Ectodermal cell (in vitro differentiated cells): ENCODE results near the gene LKAAEAR1.
"Not testable (repeated sequence)": the region's sequence is repeated elsewhere in the genome, so short reads cannot be mapped to it uniquely, and the experiment has no call there.

Experiments used
- H3K27ac ChIP-seq: 2 replicates; pipeline ENCODE4 v1.7.0; 2013; ENCODE audit warnings: mild to moderate bottlenecking, low read depth, low read length; ENCODE audit not compliant: insufficient read depth, poor library complexity, severe bottlenecking
- H3K27me3 ChIP-seq: 2 replicates; pipeline ENCODE4 v1.7.0; 2013; ENCODE audit warnings: mild to moderate bottlenecking, low read length; ENCODE audit not compliant: insufficient read depth, control insufficient read depth, poor library complexity, severe bottlenecking
- H3K36me3 ChIP-seq: one replicate; pipeline ENCODE4 v1.7.0; 2013; ENCODE audit warnings: low read length; ENCODE audit not compliant: control insufficient read depth, insufficient read depth
- H3K4me1 ChIP-seq: one replicate; pipeline ENCODE4 v1.7.0; 2013; ENCODE audit warnings: low read length; ENCODE audit not compliant: control insufficient read depth, insufficient read depth
- H3K4me3 ChIP-seq: 2 replicates; pipeline ENCODE4 v1.7.0; 2013; ENCODE audit warnings: low read depth, low read length, control low read depth; ENCODE audit not compliant: insufficient read depth
- H3K9me3 ChIP-seq: 2 replicates; pipeline ENCODE4 v1.7.0; 2013; ENCODE audit warnings: mild to moderate bottlenecking, low read length, moderate library complexity; ENCODE audit not compliant: control insufficient read depth
- WGBS, 2 experiments: methylation state at CpG; one replicate each; pipeline ENCODE4 v1.1.7; 2013; ENCODE audit warnings: missing lambda C conversion rate in 2 of 2; 5-methylcytosine and 5-hydroxymethylcytosine counted together

LKAAEAR1 gene

DNA sequence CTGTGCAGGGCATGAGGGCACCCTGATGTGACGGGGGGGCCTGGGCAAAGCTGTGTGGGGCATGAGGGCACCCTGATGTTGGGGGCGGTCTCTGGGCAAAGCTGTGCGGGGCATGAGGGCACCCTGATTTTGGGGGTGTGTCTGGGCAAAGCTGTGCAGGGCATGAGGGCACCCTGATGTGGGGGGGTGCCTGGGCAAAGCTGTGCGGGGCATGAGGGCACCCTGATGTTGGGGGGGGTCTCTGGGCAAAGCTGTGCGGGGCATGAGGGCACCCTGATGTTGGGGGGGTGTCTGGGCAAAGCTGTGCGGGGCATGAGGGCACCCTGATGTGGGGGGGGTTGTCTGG, 33.2 kb upstream of the LKAAEAR1 start:
- not testable (repeated sequence) for H3K4me1 ChIP-seq
- WGBS, 2 experiments, result 89 to 98% methylated on average over 3 of the region's 6 CpGs

DNA sequence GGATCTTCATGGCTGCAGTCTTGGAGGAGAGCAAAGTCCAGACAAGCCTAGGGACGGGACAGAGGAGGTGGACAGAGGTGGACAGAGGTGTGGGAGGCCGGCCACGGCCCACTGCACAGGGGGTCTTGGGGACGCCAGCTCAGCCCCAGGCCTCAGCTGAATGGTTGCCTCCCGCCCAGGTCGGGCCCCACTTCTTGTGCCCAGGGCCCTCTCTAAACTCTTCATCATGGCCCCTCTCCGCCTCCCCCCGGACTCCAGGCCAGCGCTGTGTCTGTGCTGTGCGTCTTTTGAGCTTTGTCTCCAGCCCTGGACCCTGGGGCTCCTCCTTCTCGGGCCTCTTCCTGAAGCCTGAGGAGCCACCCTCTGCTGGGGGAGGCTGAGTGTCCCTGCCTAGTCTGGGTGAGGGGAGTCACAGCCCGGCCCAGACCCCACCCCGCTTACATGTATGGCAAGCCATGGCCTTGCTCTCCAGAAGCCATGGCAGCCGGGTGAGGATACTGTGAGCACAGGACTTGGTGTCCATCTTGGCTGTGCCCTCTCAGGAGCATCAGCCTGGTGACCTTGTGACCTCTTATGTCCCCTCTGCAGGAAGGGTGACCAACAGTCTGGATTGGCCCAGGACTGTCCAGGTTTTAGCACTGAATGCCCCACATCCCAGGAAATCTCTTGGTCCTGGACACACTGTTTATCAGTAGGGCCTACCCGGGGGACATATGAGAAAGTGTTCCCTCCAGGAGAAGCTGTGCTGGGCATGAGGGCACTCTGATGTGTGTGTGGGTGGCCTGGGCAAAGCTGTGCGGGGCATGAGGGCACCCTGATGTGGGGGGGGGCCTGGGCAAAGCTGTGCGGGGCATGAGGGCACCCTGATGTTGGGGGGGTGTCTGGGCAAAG, 32.6 kb upstream of the LKAAEAR1 start:
- WGBS, 2 experiments, result 86 to 88% methylated on average over 16 to 17 of the region's 17 CpGs
- no peaks in the 10 kb centered on the region for H3K36me3 ChIP-seq
- no peak overlapping the region for H3K27ac ChIP-seq
- no peaks in the 10 kb centered on the region for H3K4me1 ChIP-seq
- no peaks in the 10 kb centered on the region for H3K27me3 ChIP-seq
- no peak overlapping the region for H3K4me3 ChIP-seq
- H3K9me3 ChIP-seq, result no peaks in the 10 kb centered on the region

More for the DNA sequence above, 33.2 kb upstream of the LKAAEAR1 start:
- H3K9me3 ChIP-seq, H3K27ac ChIP-seq, H3K27me3 ChIP-seq, H3K4me3 ChIP-seq, H3K36me3 ChIP-seq: not testable (repeated sequence)

DNA sequence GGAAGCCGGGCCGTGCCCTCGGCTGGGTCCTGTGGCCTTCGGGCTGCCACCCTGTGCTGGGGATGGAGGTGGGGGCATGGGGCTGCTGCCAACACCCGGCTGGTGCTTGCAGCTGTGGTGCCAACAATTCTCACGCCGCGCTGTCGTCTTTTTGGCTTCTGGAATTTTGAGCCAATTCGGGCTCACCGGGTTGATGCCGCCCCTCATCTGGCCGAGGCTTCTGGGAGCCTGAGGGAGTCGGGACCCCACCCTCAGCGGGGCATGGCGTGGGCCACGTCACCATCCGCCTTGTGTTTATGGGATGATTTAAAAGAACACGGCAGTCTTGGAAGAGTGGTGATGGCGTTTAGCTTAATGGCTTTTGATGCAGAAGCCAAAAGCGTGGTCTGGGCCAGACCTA, 31.8 kb upstream of the LKAAEAR1 start:
- 93 to 94% methylated on average over 21 of the region's 21 CpGs for WGBS, 2 experiments
- H3K27ac ChIP-seq, result no peak overlapping the region

DNA sequence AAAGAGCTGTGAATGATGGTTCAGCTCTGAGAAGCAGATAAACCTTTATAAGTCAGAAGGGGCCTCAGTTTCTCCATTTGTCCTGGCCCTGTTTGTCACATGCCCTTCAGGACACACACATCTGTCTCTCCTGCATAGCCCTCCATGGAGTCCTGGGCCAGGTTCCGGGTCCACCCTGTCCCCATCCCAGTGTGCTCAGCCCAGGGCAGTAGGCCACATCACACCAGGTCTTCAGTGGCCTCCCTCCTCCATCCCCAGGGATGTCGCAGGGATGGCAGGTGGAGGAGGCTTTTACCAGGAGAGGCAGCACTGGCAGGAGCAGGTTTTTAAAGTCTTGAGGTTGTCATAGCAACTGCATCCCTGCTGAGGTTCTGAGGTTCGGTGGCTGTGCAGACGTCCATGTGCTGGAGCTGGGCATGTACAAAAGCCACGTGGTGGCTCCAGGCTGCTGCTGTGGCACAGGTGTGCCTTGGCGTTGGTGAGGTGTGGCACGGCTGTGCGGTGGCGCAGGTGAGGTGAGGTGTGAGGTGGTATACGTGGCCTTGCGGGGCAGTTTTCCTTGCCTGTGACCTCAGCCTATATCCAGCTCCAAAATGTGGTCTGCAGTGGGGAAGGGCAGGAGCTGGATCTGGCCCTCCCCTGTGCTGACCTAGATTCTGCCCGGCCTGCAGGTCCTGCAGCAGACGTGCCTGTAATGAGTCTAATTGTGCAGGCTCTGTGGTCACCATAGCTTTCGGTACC, 31.1 kb upstream of the LKAAEAR1 start:
- Histone ChIP-seq H3K27me3 (no peaks in the 10 kb centered on the region), H3K36me3 (no peaks in the 10 kb centered on the region), H3K4me3 (no peak overlapping the region), H3K9me3 (no peaks in the 10 kb centered on the region), H3K27ac (no peak overlapping the region), H3K4me1 (no peaks in the 10 kb centered on the region)
- 83 to 85% methylated on average over 14 of the region's 14 CpGs for WGBS, 2 experiments

More for the DNA sequence above, 31.8 kb upstream of the LKAAEAR1 start:
- Histone ChIP-seq H3K27me3 (no peaks in the 10 kb centered on the region), H3K36me3 (no peaks in the 10 kb centered on the region), H3K9me3 (no peaks in the 10 kb centered on the region), H3K4me3 (no peak overlapping the region), H3K4me1 (no peaks in the 10 kb centered on the region)

DNA sequence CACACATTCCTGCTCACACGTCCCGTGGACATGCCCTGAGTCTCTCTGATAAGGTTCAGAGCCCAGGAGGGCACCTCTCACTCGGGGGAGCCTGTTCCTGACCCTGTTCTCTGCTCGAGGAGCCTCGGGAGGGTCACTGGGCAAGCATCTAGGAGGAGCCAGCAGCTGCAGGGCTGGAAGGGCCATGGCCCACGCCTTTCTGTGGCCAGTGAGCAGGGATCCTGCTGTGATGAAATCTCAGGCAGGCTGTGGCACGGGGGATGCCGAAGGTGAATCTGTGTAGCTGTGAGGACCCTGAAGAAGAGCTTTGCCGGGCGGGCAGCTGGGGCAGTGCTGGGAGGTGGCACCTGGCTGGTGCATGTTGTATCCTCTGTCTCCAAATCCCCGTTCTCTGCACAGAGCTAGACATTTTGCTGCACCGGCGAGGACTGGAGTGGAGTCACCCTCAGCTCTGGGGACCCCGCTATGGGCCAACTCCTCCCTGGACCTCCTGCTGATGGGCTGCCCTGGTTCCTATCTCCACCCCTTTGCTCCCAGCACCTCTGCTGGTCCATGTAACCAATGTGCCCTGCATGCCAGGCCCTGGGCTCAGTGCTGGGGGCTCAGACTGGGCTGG, 30.3 kb upstream of the LKAAEAR1 start:
- Histone ChIP-seq H3K27ac (no peak overlapping the region), H3K4me3 (no peak overlapping the region), H3K27me3 (no peaks in the 10 kb centered on the region), H3K4me1 (no peaks in the 10 kb centered on the region), H3K9me3 (no peaks in the 10 kb centered on the region), H3K36me3 (no peaks in the 10 kb centered on the region)
- 90 to 91% methylated on average over 14 of the region's 14 CpGs for WGBS, 2 experiments

DNA sequence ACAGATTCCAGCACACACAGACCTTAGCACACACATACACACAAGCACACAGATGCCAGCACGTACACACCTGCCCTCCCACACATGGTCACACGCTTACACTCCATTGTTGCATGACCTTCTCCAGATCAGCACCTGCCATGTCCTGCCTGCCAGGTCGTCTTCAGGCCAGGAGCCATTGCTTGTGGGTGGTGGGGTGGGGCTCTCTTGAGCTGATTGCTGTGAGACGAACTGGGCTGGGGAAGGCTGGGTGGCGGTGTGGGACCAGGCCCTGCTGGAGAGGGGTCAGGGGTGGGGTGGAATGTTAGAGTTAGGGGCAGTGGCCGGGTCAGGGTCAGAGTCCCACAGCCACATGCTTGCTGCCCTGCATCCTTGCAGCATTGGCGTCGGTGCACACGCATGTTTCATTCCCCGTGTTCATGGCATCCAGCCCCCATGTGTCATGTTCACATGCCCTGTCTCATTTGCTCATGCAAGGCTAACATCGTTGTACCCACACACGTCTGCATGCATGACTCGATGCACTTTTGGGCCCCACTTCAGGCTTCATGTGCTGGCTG, 29.7 kb upstream of the LKAAEAR1 start:
- no peaks in the 10 kb centered on the region for H3K36me3 ChIP-seq
- WGBS, 2 experiments, result 92 to 93% methylated on average over 13 of the region's 13 CpGs
- H3K9me3 ChIP-seq, result no peaks in the 10 kb centered on the region
- H3K4me3 ChIP-seq, result no peak overlapping the region
- H3K4me1 ChIP-seq, result no peaks in the 10 kb centered on the region
- H3K27me3 ChIP-seq, result no peaks in the 10 kb centered on the region
- H3K27ac ChIP-seq, result no peak overlapping the region

DNA sequence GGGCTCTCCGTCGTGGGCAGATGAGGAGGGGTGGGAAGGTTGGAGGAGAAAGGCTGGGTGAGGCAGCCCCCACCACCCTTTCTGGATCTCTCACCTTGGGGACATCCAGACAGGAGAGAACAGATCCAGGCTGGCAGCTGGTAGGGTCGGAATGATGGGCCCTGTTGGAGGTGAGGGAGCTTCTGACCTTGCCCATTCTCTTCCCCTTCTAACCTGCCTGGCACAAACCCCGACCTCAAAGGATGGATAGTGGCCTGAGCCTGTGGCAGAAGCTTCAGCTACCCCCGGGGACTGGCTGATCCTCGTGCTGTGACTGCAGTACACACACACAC, 29.2 kb upstream of the LKAAEAR1 start:
- Histone ChIP-seq H3K27ac (no peak overlapping the region), H3K4me1 (no peaks in the 10 kb centered on the region)

DNA sequence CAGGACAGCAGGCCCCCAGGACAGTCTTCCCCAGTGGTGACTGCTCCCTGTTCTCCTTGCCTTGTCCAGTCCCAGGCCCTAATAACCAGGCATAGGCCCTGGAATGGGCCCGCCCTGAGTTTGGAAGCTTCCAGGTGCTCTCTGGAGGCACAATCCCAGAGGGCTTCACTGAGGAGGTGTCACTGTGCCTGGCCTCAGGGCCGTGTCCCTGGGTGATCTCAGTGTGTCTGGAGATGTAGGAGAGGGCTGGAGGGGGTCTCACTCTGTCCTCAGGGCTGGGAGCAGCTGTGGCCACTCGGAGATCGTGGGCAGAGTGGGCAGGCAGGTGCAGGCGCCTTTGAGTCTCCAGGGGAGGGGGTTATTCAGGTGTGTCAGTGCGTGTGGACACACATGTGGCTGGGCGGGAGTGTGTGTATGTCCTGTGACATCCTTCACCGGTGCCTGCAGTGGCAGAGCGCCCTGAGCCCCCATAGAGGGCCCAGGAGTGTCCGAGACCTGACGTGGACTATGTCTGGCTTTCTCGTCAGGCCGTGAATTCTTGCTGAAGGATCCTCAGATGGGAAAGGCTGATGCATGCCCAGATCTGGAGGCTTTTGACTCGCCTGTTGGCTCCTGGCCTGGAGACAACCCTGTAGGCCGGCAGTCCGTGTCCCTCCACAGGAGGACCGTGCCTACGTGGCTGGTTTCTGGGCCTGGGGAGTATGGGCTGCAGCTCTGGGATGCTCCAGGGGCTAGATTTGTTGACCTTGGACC, 28.7 kb upstream of the LKAAEAR1 start:
- Histone ChIP-seq H3K9me3 (no peaks in the 10 kb centered on the region), H3K27ac (no peak overlapping the region), H3K4me3 (no peak overlapping the region), H3K27me3 (no peaks in the 10 kb centered on the region), H3K4me1 (no peaks in the 10 kb centered on the region), H3K36me3 (no peaks in the 10 kb centered on the region)
- WGBS, 2 experiments, result 94% methylated on average over 18 of the region's 18 CpGs

More for the DNA sequence above, 29.2 kb upstream of the LKAAEAR1 start:
- no peak overlapping the region for H3K4me3 ChIP-seq
- no peaks in the 10 kb centered on the region for H3K9me3 ChIP-seq
- no peaks in the 10 kb centered on the region for H3K27me3 ChIP-seq
- 85 to 89% methylated on average over 6 of the region's 6 CpGs for WGBS, 2 experiments
- H3K36me3 ChIP-seq, result no peaks in the 10 kb centered on the region

DNA sequence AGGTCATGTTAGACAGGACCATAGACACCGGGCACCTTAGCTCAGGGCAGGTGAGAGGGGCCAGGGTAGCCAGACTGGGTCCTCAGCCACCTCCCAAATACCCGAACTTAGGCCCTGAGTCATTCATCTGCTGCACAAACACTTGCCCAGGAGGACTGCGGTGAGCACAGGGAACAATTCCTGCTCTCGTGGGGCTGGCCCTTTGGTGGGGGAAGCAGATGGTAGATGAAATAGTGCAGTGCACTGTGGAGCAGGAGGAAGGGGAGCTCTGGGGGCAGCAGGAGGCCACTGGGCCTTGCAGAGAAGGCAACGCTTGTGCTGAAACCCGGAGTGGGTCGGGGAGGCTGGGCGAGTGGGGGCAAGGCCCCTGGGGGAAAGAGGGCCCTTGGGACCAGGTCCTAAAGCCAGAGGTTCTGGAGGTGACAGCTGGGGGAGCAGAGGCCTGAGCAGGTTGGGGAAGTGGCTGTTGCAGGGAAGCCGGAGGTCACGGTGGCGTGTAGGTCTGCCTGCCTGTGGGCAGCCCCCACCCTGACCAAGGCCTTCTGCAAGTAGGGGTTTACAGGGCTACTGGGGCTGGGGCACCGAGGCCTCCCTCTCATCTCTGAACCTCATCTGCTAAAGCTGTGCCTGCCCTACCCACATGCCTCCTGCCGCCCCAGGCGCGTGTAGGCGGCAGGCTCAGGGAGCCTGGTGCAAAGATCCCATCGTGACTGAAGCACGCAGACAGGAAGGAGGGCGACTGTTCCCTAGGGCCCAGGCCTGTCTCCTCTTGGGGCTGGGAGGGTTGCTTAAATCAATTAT, 27.8 kb upstream of the LKAAEAR1 start:
- WGBS, 2 experiments, result 91% methylated on average over 19 of the region's 19 CpGs
- no peak overlapping the region for H3K27ac ChIP-seq
- H3K27me3 ChIP-seq, result no peaks in the 10 kb centered on the region
- H3K4me3 ChIP-seq, result no peak overlapping the region
- no peaks in the 10 kb centered on the region for H3K9me3 ChIP-seq
- no peaks in the 10 kb centered on the region for H3K36me3 ChIP-seq
- H3K4me1 ChIP-seq, result no peaks in the 10 kb centered on the region
